Ovary (tissue), 3 donors: Measurements from ENCODE around the gene PLPP7.

Experiments
- CTCF ChIP-seq, 3 donors: fragments of 450-650 bp in 2 of 3; fragments of 200-600 bp in 1 of 3; IDR thresholded peaks; one replicate each; pipeline versions ENCODE4 v1.5.1 to v1.8.0; 2016 to 2022; ENCODE audit warnings: antibody characterized with exemption in 3 of 3, mild to moderate bottlenecking in 1 of 3
- POLR2A ChIP-seq: fragments of 450-650 bp; IDR thresholded peaks from one replicate; pipeline ENCODE4 v1.6.1; 2017; ENCODE audit warnings: antibody characterized with exemption, mild to moderate bottlenecking, moderate library complexity
- donor health status: DM: no; HTN: no; CAD: no.

DNA sequence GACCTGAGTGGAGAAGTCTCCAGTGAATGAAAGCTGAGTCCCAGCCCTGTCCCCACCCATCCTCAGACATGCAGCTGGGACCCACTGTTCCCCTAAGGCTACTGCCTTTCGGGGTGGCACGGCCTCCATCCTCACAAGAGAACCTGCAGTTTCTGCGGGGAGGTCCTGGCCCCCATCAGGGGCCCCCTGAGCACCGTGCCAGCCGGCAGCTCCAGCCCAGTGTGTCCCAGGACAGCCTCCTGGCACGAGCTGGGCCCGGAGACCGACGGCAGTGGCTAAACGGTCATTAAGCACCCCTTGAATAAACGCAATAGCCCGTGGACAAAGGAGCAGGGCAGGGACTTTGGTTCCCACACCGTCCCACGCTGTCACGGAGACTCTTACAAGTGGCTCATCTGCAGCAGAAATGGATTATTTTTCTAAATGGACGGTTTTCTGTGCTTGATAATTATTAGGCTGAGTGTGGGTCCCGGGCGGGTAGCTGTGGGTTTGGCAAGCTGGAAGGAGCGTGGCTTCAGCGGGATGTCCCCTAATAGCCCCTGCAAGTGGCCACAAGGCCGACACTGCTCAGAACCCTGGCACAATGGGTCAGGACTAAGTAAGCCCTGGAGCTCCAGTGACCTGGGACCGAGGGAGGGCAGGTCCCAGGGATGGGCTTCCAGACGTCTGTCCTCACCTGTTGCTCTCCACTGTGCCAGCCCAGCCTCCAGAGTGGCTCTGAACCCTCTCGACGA, 30.7 kb upstream of the PLPP7 start:
- TF ChIP-seq CTCF (IDR thresholded peaks at IDR 0.05) (no peak), POLR2A (no peak)
